Measurements from ENCODE around the gene ENTR1. TPM values are rescaled to one million over a fixed set of nuclear protein-coding genes. Genes with fewer than 3 reads are reported as not detected.

ENTR1 gene
- total and polyA plus RNA-seq, 2 experiments from 2014 or later: 25.6 to 30.2 TPM

- no peak for TF ChIP-seq CTCF (IDR thresholded peaks at IDR 0.05; ENCODE audit: low read depth, low read length)
Measured at GRCh38 chr9:136421791-136422190, 11.4 kb upstream of the ENTR1 start.

GRCh38 chr9:136419092-136419420 is 8.6 kb upstream of the ENTR1 start:
- no peak for TF ChIP-seq CTCF (IDR thresholded peaks at IDR 0.05; ENCODE audit: low read depth, low read length)
- H3K4me3 ChIP-seq: no peak overlapping the region
- H3K27ac ChIP-seq: no peak overlapping the region
- DNase-seq (ENCODE audit: low read depth in 1 of 2, low spot score in 1 of 2): no peak
- H3K9me3 ChIP-seq (ENCODE audit: low read depth): no peaks in the 10 kb centered on the region
- no peaks in the 10 kb centered on the region for H3K27me3 ChIP-seq
- H3K36me3 ChIP-seq: peaks cover 51% of the 10 kb centered on the region
- H3K4me1 ChIP-seq (ENCODE audit: low read depth): no peaks in the 10 kb centered on the region

More at GRCh38 chr9:136421791-136422190, 11.4 kb upstream of the ENTR1 start:
- Histone ChIP-seq H3K36me3 (peaks cover 39% of the 10 kb centered on the region), H3K4me1 (ENCODE audit: low read depth) (no peaks in the 10 kb centered on the region), H3K27me3 (no peaks in the 10 kb centered on the region), H3K27ac (no peak overlapping the region), H3K9me3 (ENCODE audit: low read depth) (no peaks in the 10 kb centered on the region), H3K4me3 (no peak overlapping the region)
- DNase-seq (ENCODE audit: low read depth in 1 of 2, low spot score in 1 of 2): no peak

- DNase-seq (ENCODE audit: low read depth in 1 of 2, low spot score in 1 of 2): no peak
- Histone ChIP-seq H3K4me1 (ENCODE audit: low read depth) (no peaks in the 10 kb centered on the region), H3K9me3 (ENCODE audit: low read depth) (no peaks in the 10 kb centered on the region), H3K36me3 (peaks cover 58% of the 10 kb centered on the region), H3K27ac (no peak overlapping the region), H3K27me3 (no peaks in the 10 kb centered on the region), H3K4me3 (no peak overlapping the region)
- no peak for TF ChIP-seq CTCF (IDR thresholded peaks at IDR 0.05; ENCODE audit: low read depth, low read length)
Measured at GRCh38 chr9:136418182-136419091, 8.0 kb upstream of the ENTR1 start.

- Histone ChIP-seq H3K27me3 (no peaks in the 10 kb centered on the region), H3K4me1 (ENCODE audit: low read depth) (peaks cover under 1% of the 10 kb centered on the region), H3K9me3 (ENCODE audit: low read depth) (no peaks in the 10 kb centered on the region), H3K36me3 (peaks cover 57% of the 10 kb centered on the region), H3K27ac (no peak overlapping the region), H3K4me3 (no peak overlapping the region)
- no peak for DNase-seq (ENCODE audit: low read depth in 1 of 2, low spot score in 1 of 2)
- no peak for TF ChIP-seq CTCF (IDR thresholded peaks at IDR 0.05; ENCODE audit: low read depth, low read length)
Measured at GRCh38 chr9:136416914-136417313, 6.5 kb upstream of the ENTR1 start.

- H3K4me1 ChIP-seq (ENCODE audit: low read depth): peaks cover 6% of the 10 kb centered on the region
- peaks cover 54% of the 10 kb centered on the region for H3K36me3 ChIP-seq
- no peak for DNase-seq (ENCODE audit: low read depth in 1 of 2, low spot score in 1 of 2)
Measured at GRCh38 chr9:136416427-136416826, 6.0 kb upstream of the ENTR1 start.

More at GRCh38 chr9:136416427-136416826, 6.0 kb upstream of the ENTR1 start:
- no peaks in the 10 kb centered on the region for H3K27me3 ChIP-seq
- TF ChIP-seq CTCF (IDR thresholded peaks at IDR 0.05; ENCODE audit: low read depth, low read length): no peak
- no peak overlapping the region for H3K27ac ChIP-seq
- H3K4me3 ChIP-seq: no peak overlapping the region
- no peaks in the 10 kb centered on the region for H3K9me3 ChIP-seq (ENCODE audit: low read depth)

All from cardiac muscle cell (in vitro differentiated cells and primary cell).